DND-41 (cell line): ENCODE measurements around the gene PRKCB.

Experiments
- EZH2 ChIP-seq: IDR thresholded peaks from 3 replicates; pipeline ENCODE4 v1.6.1; 2012; ENCODE audit warnings: borderline replicate concordance, low read depth, mild to moderate bottlenecking, moderate library complexity, low read length, inconsistent platforms; ENCODE audit not compliant: severe bottlenecking
- TF ChIP-seq, protein P1 (sequence below): IDR thresholded peaks from 2 replicates; pipeline ENCODE4 v1.5.1; 2012; ENCODE audit warnings: borderline replicate concordance, low read length, moderate library complexity, mild to moderate bottlenecking; ENCODE audit not compliant: poor library complexity, severe bottlenecking; ENCODE audit errors: extremely low read depth

DNA sequence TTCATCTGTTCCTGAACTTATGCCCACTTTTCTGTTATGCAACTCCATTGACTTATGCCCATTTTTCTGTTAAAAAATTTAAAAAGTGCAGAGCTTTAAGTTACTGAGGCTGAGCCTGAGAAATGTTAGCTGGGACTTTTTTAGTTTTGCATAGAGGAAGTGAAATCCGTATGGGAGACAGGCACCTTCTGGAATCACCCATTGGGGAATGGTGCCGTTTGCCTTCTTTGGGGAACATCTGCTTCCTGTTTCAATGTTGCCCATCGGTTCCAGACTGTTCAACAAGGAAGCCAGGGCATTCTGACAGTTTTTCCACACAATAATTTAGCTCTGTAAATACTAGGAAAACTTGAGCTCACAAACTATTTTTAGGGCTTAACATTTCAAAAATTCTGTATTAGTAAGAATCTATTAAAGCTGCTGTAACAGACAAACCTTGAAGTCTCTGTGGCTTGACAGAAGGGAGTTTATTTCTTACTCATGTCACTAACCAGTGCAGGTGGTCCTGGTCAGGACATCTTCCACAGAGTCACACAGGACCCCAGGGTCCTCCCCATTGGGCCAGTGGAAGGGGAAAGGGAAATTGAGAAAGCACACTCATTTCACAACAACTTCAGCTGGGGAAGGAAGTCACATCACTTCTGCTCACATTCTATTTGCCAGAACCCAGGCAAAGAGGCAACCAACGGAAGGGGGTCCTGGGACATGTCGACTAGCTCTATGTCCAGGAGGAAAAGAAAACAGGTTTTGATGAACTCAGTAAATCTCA, 17.2 kb downstream of the PRKCB start:
- TF ChIP-seq, protein P1, sequence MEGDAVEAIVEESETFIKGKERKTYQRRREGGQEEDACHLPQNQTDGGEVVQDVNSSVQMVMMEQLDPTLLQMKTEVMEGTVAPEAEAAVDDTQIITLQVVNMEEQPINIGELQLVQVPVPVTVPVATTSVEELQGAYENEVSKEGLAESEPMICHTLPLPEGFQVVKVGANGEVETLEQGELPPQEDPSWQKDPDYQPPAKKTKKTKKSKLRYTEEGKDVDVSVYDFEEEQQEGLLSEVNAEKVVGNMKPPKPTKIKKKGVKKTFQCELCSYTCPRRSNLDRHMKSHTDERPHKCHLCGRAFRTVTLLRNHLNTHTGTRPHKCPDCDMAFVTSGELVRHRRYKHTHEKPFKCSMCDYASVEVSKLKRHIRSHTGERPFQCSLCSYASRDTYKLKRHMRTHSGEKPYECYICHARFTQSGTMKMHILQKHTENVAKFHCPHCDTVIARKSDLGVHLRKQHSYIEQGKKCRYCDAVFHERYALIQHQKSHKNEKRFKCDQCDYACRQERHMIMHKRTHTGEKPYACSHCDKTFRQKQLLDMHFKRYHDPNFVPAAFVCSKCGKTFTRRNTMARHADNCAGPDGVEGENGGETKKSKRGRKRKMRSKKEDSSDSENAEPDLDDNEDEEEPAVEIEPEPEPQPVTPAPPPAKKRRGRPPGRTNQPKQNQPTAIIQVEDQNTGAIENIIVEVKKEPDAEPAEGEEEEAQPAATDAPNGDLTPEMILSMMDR: no peak
- TF ChIP-seq EZH2: no peak
